Measurements from ENCODE around the gene TTLL5. TPM values are rescaled to one million over a fixed set of nuclear protein-coding genes. Genes with fewer than 3 reads are reported as not detected.

The TTLL5 gene
- total RNA-seq, 1 experiment from 2014 or later = 35.7 TPM

GRCh38 chr14:75655235-75655634 is 5.8 kb upstream of the TTLL5 start:
- TF ChIP-seq, protein P1, sequence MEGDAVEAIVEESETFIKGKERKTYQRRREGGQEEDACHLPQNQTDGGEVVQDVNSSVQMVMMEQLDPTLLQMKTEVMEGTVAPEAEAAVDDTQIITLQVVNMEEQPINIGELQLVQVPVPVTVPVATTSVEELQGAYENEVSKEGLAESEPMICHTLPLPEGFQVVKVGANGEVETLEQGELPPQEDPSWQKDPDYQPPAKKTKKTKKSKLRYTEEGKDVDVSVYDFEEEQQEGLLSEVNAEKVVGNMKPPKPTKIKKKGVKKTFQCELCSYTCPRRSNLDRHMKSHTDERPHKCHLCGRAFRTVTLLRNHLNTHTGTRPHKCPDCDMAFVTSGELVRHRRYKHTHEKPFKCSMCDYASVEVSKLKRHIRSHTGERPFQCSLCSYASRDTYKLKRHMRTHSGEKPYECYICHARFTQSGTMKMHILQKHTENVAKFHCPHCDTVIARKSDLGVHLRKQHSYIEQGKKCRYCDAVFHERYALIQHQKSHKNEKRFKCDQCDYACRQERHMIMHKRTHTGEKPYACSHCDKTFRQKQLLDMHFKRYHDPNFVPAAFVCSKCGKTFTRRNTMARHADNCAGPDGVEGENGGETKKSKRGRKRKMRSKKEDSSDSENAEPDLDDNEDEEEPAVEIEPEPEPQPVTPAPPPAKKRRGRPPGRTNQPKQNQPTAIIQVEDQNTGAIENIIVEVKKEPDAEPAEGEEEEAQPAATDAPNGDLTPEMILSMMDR (conservative IDR thresholded peaks at IDR 0.05) = no peak
- no peak overlapping the region for H3K23ac ChIP-seq (ENCODE audit: insufficient read length, low read depth, low read length)
- no peak overlapping the region for H4K8ac ChIP-seq (replicated peaks; ENCODE audit: insufficient read length, low read depth, low read length)
- Mint-ChIP-seq H3K27ac (no peak overlapping the region), H3K27me3 (ENCODE audit: low read depth) (no peaks in the 10 kb centered on the region), H3K4me1 (peaks cover 5 to 11% of the 10 kb centered on the region in 2 experiments; a peak in 3 of 4 replicates), H3K36me3 (ENCODE audit: insufficient read depth in 1 of 3, low read depth in 3 of 3) (peaks cover 31 to 61% (median 54%) of the 10 kb centered on the region in 3 experiments), H3K9me3 (no peaks in the 10 kb centered on the region), H3K4me3 (no peak overlapping the region)
- H2BK12ac ChIP-seq (ENCODE audit: insufficient read length, low read depth, low read length) = no peak overlapping the region
- no peak overlapping the region for H4K91ac ChIP-seq (ENCODE audit: insufficient read length, low read depth, low read length)
- no peaks in the 10 kb centered on the region for H3K27me3 ChIP-seq (ENCODE audit: insufficient read depth, low read length)
- H3K4me2 ChIP-seq (ENCODE audit: insufficient read depth, insufficient read length, low read length) = no peak overlapping the region
- H2BK5ac ChIP-seq (ENCODE audit: insufficient read length, low read length) = no peak overlapping the region
- H2BK15ac ChIP-seq (ENCODE audit: low read depth, low read length) = no peak overlapping the region
- DNase-seq = no peak
- H2AK5ac ChIP-seq (ENCODE audit: insufficient read length, low read length) = no peak overlapping the region
- H4K20me1 ChIP-seq (ENCODE audit: control insufficient read depth, insufficient read depth, insufficient read length) = no peaks in the 10 kb centered on the region
- H3K79me1 ChIP-seq (ENCODE audit: insufficient read depth, low read depth, low read length, poor library complexity, severe bottlenecking) = no peaks in the 10 kb centered on the region
- no peak overlapping the region for H2BK120ac ChIP-seq (ENCODE audit: low read depth, low read length, poor library complexity, severe bottlenecking)
- no peak overlapping the region for H2BK20ac ChIP-seq (ENCODE audit: low read depth, low read length, poor library complexity, severe bottlenecking)
- WGBS (ENCODE audit: extremely low coverage, insufficient read length, low lambda C conversion rate) = no CpG with 5 or more reads among the region's 1 CpG
- no peaks in the 10 kb centered on the region for H3K9me3 ChIP-seq (ENCODE audit: control insufficient read depth, low read depth, low read length)
- no peak overlapping the region for H3K27ac ChIP-seq (ENCODE audit: insufficient read length, low read depth, low read length)
- H3K18ac ChIP-seq (ENCODE audit: insufficient read length, low read depth, low read length) = no peak overlapping the region
- no peak overlapping the region for H3K14ac ChIP-seq (ENCODE audit: insufficient read depth, low read length)
- H2AFZ ChIP-seq (ENCODE audit: low read length) = no peak overlapping the region
- H3K79me2 ChIP-seq (ENCODE audit: insufficient read depth, low read length) = peaks cover 4% of the 10 kb centered on the region; the same call in 1 of the 2 replicates
- peaks cover 4% of the 10 kb centered on the region for H3K23me2 ChIP-seq (ENCODE audit: insufficient read length, low read depth, low read length, poor library complexity, severe bottlenecking)
- H3K56ac ChIP-seq (ENCODE audit: insufficient read length, low read depth, low read length) = no peak overlapping the region
- H3T11ph ChIP-seq (ENCODE audit: low read length) = no peak overlapping the region
- no peak overlapping the region for H3K9ac ChIP-seq (ENCODE audit: extremely low read depth, insufficient read length, low read length)
- no peaks in the 10 kb centered on the region for H3K4me1 ChIP-seq (ENCODE audit: insufficient read depth, low read length)
- no peak overlapping the region for H4K5ac ChIP-seq (ENCODE audit: insufficient read length, low read depth, low read length)
- no peak overlapping the region for H3K4ac ChIP-seq (ENCODE audit: low read depth, low read length)
